GM19099 (cell line): ENCODE measurements around the gene SLC23A2.

Experiments used
- POLR2A ChIP-seq: IDR thresholded peaks from 3 replicates; pipeline ENCODE4 v1.6.1; 2011; ENCODE audit warnings: low read depth; ENCODE audit not compliant: insufficient read length; ENCODE audit errors: extremely low read depth

SLC23A2 gene

DNA sequence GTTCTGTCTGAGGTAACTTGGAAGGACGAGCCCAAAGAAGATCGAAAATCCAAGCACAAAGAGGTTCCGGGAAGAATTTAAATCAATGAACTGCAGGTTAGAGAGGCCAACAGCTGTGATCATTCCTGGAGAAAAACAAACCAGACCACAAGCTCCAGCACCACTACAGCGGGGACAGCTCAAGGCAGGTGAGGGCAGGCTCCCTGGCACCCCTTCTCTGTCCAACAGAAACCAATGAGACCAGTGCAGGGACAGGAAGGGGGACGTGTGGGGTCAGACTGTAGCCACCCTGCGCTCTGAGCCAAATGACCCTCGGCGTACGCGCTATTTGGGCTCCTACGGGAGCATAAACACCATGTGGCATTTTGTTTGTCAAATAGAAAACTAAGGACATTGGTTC, 139.3 kb downstream of the SLC23A2 start:
- TF ChIP-seq POLR2A, result no peak

DNA sequence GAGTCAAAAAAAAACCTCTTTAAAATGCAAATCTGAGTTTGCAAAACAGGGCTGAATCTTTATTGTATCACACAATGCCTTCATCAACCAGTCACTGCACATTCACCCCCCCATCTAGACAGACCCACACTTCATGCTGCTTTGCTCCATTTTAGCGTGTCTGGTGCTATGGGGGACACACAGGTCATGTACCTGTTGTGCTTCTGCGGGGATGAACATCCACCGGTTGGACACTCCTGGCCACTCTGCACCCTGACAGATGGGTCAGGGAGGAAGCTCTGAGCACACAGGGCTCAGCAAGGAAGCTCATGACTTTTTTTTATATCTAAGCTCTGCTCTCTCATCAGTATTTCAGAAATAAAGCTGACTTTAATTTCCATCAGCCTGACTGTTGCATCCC, 143.3 kb downstream of the SLC23A2 start:
- no peak for TF ChIP-seq POLR2A

- TF ChIP-seq POLR2A, result no peak
Observed at GRCh38 chr20:4856022-4856755, 145.1 kb downstream of the SLC23A2 start.

GRCh38 chr20:4855555-4855954, 145.8 kb downstream of the SLC23A2 start:
- no peak for TF ChIP-seq POLR2A

- TF ChIP-seq POLR2A, result no peak
Observed at GRCh38 chr20:4855097-4855496, 146.2 kb downstream of the SLC23A2 start.

- no peak for TF ChIP-seq POLR2A
Observed at GRCh38 chr20:4854561-4854901, 146.8 kb downstream of the SLC23A2 start.

GRCh38 chr20:4853757-4854560, 147.4 kb downstream of the SLC23A2 start:
- TF ChIP-seq POLR2A, result no peak

- no peak for TF ChIP-seq POLR2A
Observed at GRCh38 chr20:4853004-4853403, 148.3 kb downstream of the SLC23A2 start.

DNA sequence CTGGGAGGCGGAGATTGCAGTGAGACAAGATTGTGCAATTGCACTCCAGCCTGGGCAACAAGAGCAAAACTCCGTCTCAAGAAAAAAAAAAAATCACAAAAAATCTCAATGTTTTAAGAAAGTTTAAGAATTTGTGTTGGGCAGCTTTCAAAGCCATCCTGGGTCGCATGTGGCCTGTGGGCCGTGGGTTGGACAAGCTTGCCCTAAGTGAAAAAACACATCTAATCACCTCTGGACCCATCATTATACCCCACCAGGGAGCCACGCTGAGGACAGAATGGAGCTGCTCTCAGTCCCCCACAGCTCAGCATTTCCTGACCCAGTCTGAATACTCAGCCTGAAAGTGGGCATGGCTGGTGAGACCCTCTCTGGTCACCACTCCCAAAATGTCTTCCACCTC, 150.3 kb downstream of the SLC23A2 start:
- no peak for TF ChIP-seq POLR2A

GRCh38 chr20:4848041-4848440, 153.3 kb downstream of the SLC23A2 start:
- no peak for TF ChIP-seq POLR2A

DNA sequence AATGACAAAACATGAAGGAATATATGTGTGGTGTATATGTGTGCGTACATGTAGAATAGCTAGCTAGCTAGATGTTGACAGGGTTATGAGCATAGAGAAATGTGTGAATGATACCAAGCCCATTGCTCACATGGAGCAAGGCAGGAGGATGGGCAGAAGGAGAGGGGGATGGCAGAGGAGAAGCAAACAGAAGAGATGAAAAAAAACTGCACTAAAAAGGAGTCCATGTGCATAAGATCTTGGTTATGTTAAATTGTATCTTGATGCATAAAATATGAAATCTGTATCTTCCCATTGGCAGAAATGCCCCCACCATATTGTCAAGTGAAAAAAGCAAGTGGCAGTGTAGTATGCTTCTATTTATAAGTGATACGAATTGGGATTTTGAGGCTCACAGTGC, 154.5 kb downstream of the SLC23A2 start:
- no peak for TF ChIP-seq POLR2A

GRCh38 chr20:4844751-4845465, 156.4 kb downstream of the SLC23A2 start:
- no peak for TF ChIP-seq POLR2A

- TF ChIP-seq POLR2A, result no peak
Observed at GRCh38 chr20:4844325-4844724, 157.0 kb downstream of the SLC23A2 start.

- TF ChIP-seq POLR2A, result no peak
Observed at GRCh38 chr20:4840801-4841200, 160.5 kb downstream of the SLC23A2 start.

DNA sequence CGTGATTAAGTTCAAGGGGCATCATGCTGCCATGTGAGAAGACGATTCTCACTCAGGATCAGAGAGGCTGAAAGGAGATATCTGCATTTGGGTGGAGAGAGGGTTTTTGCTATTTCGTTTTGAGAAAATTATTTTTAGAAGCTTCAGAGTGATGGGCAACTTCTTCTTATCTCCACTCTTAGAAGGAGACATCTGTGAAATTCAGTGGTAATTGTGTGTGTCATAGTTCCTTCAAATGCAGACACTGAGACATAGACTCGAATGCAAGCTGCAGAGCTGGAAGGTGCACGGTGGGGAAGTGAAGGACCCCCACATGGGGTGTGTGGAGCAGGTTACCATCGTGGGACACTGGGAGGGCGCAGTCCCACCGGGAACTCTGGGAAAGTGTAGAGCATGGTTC, 162.8 kb downstream of the SLC23A2 start:
- no peak for TF ChIP-seq POLR2A

- no peak for TF ChIP-seq POLR2A
Observed at GRCh38 chr20:4837760-4838159, 163.6 kb downstream of the SLC23A2 start.

DNA sequence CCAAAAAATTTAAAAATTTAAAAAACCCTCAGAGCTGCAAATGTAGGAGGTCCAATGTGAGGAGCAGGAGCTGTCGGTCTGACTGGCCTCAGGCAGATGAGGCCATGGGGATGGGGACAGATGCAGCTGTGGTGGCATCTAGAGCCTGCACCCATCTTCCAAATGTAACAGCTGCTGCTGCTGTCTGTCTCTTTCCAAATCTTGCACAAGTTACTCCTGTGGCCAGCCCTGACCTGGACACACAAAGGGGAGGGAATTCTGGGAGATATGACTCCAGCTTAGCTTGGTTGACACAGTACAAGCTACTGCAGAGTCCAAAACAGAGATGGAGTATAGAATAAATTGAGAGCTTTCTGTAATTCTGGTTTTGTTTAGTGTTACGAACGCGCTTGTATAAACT, 164.4 kb downstream of the SLC23A2 start:
- no peak for TF ChIP-seq POLR2A

DNA sequence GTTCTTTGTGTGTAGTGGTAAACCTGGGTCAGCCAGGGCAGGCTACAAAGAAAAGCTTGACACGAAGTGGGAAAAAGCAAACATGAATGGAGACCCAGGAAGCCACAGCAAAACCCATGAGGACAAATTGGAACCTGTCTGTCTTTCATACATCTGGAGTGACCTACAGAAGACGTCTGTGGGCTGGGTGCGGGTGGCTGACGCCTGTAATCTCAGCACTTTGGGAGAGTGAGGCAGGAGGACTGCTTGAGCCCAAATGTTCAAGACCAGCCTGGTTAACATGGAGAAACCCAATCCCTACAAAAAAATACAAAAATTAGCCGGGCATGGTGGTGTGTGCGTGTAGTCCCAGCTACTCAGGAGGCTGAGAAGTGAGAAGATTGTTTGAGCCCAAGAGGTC, 164.8 kb downstream of the SLC23A2 start:
- no peak for TF ChIP-seq POLR2A
